DOHH2 (cell line): ENCODE measurements around the gene KLHL42.

Experiments used
- CTCF ChIP-seq: fragments of 200-600 bp; sonication (generic); IDR thresholded peaks from one replicate; pipeline ENCODE4 v1.5.1; 2014; ENCODE audit warnings: antibody characterized with exemption, mild to moderate bottlenecking, low read depth, low read length; ENCODE audit not compliant: poor library complexity, severe bottlenecking
- EZH2phosphoT487 ChIP-seq: fragments of 200-600 bp; sonication (generic); IDR thresholded peaks from 2 replicates; pipeline ENCODE4 v1.6.1; 2017; ENCODE audit warnings: borderline replicate concordance, mild to moderate bottlenecking, antibody characterized with exemption, low read length, moderate library complexity, mixed read lengths

- TF ChIP-seq CTCF (no peak), EZH2phosphoT487 (no peak)
Measured at GRCh38 chr12:27814411-27814810, 34.4 kb downstream of the KLHL42 start.
